GM21390 (cell line): ENCODE measurements around the gene CPOX.
A peak's percentile ranks its signal among the peaks of the same experiment; 100 is the strongest.
"Not testable (repeated sequence)": the region's sequence is repeated elsewhere in the genome, so short reads cannot be mapped to it uniquely, and the experiment has no call there.

Source experiments
- ATAC-seq: cut with Tn5 transposase; IDR thresholded peaks from one replicate; pipeline ENCODE4 v1.9.1; 2021; ENCODE audit not compliant: unreplicated experiment

The CPOX gene

DNA sequence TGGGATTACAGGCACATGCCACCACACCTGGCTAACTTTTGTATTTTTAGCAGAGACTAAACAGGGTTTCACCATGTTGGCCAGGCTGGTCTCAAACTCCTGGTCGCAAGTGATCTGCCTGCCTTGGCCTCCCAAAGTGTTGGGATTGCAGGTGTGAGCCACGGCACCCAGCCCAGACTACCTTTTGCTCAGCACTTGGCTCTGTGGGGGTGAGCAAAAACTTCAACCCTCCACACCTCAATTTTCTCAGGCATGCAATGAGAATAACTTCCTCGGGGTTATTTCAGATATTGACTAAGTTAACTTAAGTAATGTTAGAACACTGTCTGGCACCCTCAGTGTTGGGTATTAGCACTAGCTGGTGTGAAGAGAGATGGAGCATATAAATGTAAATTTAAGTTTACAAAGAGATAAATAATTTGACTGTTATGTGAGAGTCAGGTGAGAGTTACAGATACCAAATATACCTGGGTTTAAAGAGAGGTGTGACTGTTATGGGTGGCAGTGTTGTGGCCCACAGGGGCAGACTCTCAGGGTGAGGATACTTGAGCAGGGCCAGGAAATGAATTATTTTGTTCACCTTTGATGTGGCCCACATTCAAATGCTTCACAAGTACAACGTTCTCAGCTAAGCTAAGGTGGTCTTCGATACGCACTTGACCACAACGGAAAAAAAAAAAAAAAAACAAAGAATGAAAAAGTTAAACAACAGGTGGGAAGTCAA is 29.0 kb downstream of the CPOX start:
- ATAC-seq, result peak; percentile 14

DNA sequence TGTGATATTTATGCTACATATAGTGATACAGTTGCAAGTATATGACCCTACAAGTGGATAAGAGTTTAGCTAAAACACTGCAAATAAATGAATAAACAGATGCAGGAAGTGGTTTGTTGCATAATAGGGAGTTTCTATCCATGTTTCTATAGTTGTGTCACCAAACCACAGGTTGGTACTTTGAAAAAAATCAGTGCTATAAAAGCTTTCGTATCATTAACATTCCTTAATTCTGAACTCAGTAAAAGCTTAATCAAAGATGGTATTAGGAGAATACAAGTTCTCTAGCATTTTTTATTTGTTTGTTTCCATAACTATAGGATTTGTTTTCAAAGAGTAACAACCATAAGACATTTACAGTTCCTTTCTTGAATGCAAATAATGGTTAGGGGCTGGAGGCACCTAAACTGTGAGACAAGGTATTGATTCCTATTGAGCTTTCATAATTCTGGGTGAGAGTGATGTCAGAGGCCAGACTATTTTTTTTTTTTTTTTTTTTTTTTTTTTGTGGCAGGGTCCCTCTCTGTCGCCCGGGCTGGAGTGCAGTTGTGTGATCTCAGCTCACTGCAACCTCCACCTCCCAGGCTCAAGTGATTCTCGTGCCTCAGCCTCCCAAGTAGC is 29.6 kb downstream of the CPOX start:
- ATAC-seq, result peak; percentile 52

DNA sequence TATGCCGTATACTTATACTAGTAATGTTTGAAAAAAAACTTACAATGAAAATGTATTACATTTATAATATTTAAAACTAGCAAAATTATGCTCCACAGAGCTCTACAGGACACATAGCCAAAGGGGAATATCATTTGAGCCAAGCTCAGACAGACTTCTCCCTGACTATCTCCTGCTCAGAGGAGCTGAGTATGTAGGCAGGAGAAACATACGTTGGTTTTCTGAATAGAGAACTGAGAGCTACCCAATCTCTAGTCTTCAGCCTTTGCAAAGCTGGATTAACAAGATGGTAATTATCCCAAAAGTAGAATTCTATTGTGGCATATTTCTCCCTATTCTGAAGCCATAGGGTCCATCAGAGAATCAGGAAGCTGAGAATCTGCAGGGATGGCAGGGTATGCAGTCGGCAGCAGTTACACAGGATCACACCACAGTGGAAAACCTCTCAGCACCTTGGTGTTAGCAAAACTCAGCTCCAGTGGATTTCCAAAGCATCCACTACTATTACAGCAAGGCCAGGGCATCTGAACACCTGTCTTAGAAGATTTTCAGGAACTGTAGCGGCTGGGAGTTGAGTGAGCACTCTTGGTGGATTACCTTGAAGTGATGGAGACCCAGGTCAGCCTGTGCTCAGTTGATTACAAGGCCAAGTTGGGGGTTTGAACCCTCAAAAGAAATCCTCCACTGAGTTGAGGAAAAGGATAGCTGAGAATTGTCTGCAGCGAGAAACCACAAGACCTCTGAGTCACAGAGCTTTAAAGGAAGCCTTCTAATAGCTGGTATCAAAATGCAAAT is 31.5 kb downstream of the CPOX start:
- ATAC-seq, result peak; percentile 16

DNA sequence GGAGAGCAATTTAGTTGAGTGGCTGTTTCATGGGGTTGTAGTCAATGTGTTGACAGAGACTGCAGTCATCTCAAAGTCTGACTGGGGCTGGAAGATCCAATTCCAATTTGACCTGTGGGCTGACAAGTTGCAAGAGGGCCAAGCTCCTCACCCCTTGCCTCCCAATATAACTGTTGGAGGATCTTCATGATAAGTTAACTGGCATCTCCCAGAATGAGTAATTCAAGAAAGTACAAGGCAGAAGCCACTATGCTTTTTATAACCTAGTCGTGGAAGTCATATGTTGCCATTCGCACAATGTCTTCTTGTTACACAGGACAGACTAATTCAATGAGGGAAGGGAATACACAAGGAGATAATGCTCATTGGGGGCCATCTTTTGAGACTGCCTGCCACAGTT is 32.5 kb downstream of the CPOX start:
- no peak for ATAC-seq

DNA sequence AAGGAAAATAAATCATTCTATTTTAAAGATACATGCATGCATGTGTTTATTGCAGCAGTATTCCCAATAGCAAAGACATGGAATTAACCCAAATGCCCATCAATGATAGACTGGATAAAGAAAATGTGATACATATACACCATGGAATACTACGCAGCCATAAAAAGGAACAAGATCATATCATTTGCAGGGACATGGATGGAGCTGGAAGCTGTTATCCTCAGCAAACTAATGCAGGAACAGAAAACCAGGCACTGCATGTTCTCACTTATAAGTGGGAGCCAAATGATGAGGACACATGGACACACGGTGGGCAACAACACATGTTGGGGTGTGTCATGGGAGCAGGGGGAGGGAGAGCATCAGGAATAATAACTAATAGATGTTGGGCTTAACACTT is 33.6 kb downstream of the CPOX start:
- ATAC-seq, result not testable (repeated sequence)

- ATAC-seq, result no peak
Measured at GRCh38 chr3:98558100-98558827, 35.1 kb downstream of the CPOX start.

GRCh38 chr3:98557324-98558010 is 35.9 kb downstream of the CPOX start:
- no peak for ATAC-seq

DNA sequence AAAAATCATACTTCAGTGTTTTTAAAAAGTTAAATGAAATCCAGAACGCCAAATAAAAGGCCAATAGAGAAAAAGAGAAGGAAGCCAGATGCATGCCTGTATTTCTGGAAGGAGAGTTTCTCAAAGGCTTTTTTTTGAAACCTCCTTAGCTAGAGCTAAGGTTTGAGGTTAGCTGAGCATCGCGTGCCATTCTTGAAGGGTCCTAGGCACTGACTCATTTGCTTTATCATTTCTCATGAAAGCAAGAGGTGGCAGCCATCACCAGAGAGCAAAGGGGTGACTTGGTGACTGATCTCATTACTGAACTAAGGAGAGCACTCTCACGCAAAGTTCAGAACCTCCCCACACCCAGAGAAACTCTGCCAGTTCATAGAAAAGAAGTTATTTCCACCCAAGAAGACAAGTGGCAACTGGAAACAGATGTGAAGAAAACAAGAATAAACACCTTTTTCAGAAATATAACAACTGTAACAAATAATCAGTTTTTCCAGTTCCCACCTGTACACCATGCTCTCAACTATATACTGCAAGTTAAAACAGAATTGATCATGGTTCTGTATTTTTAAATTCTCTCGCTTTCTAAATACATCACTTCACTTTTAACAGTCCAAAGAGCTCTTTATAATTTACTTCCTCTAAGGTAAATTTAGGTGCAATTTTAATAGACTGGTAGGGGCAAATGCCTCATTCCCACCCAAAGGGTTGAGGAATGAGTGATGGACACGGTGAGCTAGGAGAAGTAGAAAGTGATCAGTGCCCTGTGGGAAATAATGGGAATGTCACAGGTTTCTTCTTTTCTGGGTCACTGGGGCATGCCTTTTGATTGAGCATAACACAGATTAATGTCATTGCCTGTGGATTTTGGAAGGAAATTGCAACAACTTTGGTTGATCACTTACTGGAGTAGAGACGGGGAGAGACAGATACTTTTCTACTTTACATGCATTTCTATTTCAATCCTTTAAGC is 37.0 kb downstream of the CPOX start:
- ATAC-seq, result peak; percentile 72

DNA sequence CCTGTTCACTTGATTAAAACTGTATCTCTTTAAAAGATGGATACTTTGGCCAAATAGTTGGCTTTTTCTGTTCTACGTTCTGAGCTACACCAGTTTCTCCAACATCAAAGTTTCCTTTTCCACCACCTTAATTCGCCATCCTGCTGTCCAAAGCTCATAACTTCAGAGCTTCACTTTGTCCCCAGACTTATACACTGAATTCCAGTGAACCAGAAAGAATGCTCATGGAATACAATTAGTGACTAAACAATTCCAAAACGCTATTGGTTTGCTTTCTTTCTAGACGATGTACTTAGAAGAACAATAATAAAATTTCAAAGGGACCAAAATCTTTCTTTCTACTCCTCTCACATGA is 38.4 kb downstream of the CPOX start:
- ATAC-seq, result no peak

- no peak for ATAC-seq
Measured at GRCh38 chr3:98554580-98554979, 38.8 kb downstream of the CPOX start.

- ATAC-seq, result no peak
Measured at GRCh38 chr3:98553753-98554152, 39.7 kb downstream of the CPOX start.

DNA sequence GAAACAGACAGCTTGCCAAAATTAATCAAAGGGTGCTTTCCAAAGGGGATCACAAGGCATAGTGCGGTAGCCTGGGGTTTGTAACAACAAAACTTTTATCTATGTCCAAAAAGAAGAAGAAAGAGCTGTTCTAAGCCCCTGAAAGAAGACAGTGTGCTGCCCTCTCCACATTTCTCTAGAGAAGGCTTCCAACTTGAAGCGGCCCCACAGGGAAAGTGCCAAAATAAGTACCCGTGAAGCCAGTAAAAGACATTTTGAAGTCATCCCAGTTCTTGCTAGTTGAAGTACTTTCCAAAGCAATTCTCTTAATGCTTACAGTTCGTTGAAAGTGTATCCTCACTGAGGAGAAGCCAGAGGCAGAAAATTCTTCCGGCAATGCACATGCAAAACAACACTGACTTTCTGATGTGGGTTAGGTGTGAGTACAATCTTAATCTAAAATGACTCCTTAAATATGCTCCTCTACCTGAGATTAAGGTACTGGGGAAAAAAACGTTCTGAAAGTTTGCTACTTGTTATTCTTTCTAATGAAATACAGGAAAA is 40.3 kb downstream of the CPOX start:
- ATAC-seq, result no peak

DNA sequence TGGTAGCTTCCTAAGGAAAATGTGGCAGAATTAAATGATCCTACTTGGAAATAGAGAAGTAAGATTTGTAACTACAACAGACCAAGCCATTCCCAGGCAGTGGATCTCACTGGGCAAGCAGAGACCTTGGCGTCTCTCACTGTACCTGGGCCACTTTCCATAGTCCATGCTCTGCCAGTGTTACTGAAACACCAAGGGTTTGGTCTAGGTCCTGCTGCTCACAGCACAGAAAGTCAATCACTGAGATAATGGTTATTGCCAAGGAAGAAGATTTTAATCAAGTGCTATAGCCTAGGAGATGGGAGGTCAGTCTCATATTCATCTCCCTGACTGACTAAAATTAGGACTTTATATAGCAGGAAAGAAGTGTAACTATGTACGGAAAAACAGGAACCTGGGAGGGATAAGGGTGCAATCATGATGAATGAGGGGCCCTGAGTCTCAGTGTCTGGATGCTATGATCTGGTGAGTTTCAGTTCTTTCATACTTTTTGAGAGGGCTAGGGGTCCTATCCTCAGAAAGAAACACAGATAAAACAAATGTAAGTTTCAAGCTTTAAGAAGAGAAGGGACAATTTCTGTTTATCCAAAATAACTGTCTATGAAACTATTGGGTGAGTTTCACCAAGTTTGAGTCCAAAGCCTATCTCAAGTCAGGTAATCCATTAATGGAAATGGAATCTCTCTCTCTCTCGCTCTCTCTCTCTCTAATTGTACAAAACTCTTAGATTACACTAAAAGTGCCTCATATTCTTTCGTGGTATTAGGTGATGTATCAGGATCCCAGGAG is 41.0 kb downstream of the CPOX start:
- ATAC-seq, result no peak

GRCh38 chr3:98551754-98552153 is 41.7 kb downstream of the CPOX start:
- no peak for ATAC-seq

DNA sequence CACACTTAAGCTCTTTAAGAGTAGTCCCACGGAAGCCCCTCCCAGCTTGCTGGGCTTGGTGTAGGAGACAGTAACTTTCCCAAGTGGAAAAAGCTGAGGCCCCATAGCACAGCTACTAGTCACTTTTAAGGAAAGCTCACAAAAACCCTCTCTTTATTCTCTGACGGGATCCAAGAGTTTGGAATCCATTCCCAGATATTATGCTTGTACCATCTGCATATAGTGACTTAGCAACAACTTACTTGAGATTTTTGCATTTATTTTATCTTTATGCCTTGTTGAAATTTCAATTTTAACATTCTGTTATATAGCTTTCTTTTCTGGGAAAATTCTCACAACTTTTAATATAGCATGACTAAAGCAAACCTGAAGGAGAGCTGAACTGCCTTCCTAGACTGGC is 42.2 kb downstream of the CPOX start:
- ATAC-seq, result no peak

DNA sequence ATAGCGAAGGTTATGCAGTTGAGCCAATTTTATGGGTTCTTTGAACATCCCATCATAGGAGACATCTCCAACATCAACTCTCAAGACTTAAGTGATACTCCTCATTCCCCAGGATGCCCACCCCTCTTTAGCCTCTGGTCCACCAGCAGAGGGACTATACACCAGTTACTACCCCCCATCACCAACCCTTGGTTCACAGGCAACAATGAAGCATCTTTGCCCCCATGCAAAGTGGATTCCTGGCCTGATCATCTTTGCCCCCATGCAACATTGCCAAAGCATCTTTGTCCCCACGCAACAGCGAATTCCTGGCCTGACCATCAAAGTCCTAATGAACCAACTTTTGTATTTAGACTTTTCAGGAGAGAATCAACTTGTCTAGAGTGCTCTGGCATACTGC is 42.6 kb downstream of the CPOX start:
- ATAC-seq, result no peak

GRCh38 chr3:98548544-98548943 is 44.9 kb downstream of the CPOX start:
- no peak for ATAC-seq

GRCh38 chr3:98545940-98546339 is 47.5 kb downstream of the CPOX start:
- peak; percentile 45 for ATAC-seq

GRCh38 chr3:98542623-98543022 is 50.8 kb downstream of the CPOX start:
- ATAC-seq, result no peak
